Stimulated activated CD8-positive, alpha-beta memory T cell treated with anti-CD3 and anti-CD28 coated beads, Interleukin-4, amount 100 ng/mL, for 24 hours (primary cell): ENCODE data around the gene SCUBE2.
A peak's percentile ranks its signal among the peaks of the same experiment; 100 is the strongest.
"Not testable (repeated sequence)": the region's sequence is repeated elsewhere in the genome, so short reads cannot be mapped to it uniquely, and the experiment has no call there.

ENCODE experiments used
- DNase-seq: peaks from one replicate; pipeline ENCODE4 v3.0.0-alpha.2; 2020; ENCODE audit warnings: low read depth

SCUBE2 gene

DNA sequence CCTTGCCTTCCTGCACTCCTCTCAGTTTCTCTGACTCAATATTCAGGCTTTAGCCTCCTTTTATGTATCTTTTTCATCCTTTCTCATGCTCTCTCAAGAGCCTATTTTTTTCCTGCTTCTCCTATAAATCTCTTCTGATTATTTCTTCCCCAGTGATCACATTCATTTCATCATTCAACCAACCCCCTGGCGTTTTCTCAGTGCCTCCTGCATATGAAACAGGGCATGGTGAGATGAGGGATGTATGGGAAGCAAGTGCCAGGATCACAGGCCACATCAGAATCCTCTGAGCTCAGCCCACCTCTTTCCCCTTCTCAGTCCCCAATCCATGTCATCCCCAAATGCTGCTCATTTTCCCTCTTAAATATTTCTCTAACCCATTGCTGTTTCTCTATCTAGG is 48.9 kb downstream of the SCUBE2 start:
- DNase-seq = no peak

DNA sequence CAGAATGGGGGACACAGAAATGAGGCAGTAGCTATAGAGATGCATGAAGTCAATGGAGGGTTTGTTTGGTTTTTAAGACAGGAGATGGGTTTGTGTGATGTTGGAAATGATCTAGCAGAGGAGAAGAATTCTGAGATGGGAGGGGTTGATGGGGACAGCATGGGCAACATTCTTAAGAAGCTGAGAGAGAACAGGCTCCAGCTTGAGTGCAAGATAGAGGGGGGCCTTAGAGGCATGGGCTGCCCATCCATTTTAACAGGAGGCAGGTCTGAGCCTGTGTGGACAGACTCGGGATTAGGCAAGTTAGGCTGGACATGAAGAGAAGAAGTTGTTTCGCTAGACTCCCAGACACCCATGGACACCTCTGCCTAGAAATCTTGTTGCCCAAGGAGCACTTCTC is 49.7 kb downstream of the SCUBE2 start:
- DNase-seq = no peak

DNA sequence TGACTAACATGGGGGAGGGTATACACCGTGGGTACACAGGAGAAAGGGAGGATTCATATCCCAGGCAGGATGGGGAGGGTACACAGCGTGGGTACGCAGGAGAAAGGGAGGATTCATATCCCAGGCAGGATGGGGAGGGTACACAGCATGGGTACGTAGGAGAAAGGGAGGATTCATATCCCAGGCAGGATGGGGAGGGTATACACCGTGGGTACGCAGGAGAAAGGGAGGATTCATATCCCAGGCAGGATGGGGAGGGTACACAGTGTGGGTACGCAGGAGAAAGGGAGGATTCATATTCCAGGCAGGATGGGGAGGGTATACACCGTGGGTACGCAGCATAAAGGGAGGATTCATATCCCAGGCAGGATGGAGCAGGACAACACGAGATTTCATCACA is 51.0 kb downstream of the SCUBE2 start:
- DNase-seq = no peak

DNA sequence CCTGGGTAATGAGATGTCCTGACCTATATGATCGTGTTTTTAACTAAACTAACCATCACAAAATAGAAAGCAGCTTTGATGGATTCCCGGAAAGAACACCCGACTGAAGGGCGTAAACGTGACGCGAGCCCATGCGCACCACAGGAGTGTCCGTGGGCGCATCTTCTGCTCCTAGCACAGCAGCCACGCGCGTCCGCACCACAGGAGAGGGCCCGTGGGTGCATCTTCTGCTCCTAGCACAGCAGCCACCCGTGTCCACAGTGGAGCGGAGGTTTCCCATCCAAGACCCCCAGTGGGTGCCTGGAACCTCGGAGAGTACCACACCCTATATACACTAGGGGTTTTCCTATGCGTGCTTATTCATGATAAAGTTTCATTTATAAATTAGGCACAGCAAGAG is 51.5 kb downstream of the SCUBE2 start:
- no peak for DNase-seq

DNA sequence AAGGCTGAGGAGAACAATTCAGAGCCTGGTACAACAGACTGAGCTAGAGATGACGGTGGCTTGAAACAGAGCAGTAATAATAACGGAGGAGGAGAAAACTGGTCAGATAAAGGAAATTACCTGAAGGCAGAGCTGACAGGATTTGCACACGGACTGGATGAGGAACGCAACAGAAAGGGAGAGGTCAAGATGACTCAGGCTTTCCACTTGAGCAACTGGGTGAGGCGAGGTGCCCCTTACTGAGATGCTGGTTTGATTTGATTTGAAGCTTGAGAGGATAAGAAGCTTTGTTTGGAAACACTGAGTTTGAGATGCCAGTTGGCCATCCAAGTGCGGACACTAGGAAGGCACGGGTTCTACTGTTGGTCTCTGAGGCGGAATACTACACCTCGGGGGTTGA is 52.2 kb downstream of the SCUBE2 start:
- DNase-seq = no peak

DNA sequence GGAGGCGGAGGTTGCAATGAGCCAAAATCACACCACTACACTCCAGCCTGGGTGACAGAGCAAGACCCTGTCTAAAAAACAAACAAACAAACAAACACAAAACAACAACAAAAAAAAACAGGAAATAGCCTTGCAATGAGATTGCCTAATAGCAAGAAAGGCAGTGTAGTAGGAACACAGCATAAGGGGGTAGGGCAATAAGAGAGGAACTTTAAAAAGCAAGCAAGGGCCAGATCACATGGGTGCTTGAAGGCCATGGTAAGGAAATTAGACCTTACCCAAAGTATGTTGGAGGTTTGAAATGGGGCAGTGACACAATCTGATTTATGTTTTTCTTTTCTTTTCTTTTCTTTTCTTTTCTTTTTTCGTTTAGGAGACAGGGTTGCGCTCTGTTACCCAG is 52.9 kb downstream of the SCUBE2 start:
- DNase-seq = no peak

DNA sequence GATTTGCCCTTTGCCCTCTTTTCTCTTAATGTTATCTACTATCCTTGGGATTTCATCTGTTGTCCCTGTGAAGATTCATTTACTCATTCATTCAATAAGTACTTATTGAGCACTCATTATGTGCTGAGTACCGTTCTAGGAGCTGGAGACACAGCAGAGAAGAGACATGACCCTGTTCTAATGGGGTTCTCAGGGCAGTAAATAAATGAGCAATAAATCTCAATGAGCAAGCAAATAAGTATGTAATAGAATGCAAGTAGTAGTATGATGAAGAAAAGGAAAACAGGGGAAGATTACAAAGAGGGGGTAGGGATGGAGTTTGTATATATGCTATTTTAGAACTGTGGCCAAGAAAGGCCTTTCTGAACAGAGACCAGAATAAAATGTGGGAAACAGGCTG is 53.4 kb downstream of the SCUBE2 start:
- DNase-seq = no peak

DNA sequence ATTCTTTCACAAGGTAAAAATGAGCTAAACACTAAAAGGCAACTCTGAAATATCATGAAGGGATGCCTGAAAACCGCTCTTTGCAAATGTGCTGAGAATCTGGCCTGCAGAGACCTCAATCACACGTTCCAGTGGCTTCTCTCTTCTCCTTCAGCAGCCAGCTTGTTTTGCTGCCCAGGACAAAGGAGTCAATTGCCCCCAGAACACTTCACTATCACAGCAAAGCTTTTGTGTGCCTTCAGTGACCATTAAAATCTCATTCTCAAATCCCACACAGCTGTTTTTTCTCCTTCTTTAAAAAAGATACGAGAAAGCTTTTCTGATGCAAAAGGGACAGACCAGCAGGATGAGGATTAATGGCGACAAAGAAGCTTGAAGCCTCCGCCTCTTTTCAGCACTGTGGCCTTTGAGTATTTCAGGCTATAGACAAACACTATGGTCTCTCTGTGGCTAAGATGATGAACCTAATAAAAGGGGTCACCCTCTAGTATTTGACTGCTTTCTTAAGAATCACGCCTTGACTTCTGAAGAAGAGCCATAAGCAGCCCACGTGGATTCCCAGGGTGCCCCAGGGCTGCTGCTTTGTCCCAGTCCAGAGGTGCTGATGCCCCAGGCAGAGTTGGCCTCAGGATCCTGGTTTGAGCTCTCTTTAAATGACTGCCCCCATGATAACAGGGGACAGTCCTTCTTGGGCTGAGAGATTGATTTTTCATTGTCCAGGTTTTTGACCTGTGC is 54.2 kb downstream of the SCUBE2 start:
- no peak for DNase-seq

DNA sequence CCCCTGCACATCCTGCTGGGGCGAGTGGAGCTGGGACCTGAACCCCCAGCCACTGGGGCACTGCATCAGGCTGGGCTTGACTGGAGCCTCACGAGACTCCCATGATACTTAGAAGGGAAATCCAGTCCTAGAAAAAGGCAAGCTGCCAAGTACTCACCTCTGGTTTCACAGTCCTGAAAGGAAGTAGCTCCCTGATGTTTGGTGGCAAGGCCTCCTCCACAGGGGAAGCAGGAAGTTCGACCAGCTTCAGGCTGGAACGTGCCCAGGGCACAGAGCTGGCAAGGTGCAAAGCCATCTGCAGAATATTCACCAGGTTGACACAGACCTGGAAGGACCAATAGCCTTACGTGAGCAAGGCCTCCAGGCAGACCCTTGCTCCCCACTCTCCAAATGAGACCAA is 60.8 kb downstream of the SCUBE2 start:
- no peak for DNase-seq

DNA sequence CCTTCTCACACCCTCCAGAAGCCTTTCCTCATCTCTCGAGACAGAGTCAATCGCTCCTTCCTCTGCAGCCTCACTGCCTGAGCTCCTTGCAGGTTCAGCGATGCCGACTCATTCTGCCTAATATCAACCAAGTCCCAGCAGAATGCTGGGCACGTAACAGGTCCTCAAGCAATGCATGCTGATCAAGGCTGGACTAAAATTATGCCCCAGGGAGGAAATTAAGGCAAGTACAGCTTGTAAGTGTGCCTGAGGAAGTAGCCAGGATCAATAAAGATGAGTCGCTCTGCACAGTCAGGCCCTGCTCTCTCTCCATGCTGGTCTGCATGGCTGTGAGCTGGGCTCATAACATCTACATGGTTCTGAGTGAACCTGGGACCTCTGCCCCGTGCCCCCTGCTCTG is 62.0 kb downstream of the SCUBE2 start:
- DNase-seq = no peak

DNA sequence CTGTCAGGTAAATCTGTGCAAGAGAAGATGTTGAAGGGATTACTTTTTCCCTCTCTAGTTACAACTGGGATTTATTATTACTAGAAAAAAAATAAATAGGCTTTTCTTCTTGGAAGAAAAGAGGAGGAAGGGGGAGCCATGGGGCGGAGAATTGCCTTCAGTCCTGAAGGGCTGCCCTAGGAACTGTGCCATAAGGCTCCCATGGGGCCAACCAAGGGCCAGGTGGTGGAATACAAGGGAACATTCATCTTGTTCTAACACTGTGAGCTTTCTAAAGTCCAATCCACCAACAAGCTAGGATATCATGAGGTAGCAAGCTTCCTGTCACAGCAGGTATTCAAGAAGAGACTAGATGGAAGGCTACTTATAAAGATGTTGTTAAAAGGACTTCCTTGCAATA is 62.8 kb downstream of the SCUBE2 start:
- no peak for DNase-seq

DNA sequence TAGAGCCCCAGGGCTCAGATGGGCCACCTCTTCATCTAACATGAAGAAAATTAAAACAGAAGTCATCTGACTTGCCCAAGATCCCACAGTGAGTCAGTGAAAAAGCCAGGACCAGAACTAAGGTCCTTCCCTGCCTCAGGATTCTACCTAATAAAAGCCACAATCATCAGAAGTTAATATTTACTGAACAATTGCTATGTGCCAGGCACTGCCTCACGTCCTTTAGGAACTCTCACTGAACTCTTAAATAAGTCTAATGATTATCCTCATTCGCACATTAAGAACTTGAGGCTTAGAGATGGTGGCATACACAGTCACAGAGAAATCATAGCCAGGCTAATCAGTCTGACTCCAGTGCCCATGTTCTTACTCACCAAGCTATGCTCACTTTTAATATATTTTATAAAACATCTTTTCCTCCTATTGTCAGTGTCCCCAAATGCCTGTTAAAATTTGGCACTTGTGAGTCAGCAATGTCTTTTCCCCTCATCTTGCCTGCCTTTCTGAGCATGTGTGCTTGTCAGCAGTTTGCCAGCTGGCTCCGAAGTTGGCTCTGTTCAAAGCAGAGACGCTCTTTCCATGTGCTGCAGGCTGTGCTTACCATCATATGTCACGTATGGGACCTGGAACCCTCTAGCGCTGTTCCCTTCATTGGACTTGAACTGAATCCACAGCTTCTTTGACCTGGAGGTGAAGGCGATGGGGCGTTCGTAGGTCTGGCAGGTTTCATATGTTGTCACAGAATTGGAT is 66.1 kb downstream of the SCUBE2 start:
- DNase-seq = no peak

DNA sequence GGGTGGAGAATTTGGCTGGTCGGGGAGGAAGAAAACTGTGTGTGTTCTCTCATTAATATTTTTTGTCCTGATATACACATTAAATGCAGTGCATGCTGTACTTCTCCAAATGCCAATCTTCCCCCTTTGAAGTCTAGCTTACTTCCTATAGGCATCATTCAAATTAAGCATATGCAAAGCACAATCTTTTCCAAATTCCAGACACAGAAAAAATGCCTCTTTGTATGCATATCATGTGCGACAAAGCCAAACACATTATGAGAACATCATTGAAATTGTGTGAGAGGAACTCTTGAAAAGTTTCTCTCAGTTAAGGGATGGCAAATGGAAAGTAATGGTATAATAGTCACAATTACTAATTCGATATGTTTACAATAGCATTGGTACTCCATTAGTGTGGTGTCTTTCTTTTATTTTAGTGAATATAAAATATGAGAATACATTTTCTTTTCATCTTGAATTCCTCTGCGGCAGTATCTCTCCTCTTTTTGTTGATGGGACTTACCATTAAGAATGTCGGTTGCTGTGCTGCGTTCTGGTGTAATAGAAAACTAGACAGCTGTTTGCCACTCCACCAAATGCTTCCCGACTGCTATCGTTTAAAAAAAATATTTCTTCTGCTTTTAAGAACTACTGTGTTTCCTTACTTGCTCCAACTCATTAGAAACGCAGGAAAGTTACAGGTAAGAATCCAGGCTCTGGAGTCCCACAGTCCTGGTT is 68.3 kb downstream of the SCUBE2 start:
- DNase-seq = no peak

DNA sequence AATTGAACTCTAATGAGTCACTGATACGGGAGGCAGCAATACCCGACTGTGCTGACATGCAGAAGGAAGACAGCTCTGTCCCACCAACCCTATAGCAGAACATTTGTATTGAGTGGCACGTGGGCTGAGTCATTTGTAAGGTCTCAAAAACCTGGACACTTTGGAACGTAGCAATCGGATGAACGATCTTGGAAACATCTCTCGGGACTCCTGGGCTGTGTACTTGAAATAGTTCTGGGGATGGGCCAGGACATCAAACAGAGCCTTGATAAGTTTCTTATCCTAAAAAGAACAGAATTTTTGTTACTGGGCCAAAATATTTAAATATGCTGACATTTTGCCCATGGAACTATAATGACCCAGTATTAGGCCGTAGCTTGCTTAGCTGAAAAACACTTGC is 70.5 kb downstream of the SCUBE2 start:
- DNase-seq = no peak

DNA sequence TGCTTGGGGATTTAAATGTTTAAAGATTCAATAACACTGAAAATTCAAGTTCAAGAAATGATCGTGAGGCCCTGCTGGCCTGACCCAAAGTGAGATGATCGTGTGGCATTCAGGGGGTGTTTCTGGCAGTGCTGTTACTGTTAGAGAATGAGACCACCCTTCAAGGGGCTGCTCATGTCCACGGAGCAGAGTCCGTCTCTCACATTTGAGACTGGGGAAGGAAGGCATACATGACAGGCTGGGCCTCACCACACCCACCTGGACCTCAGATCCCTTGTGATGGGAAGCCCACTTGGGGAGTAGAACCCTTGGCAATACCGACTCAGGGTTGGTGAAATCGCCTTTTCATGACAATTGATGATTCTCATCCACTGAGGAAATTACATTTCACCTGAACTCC is 71.5 kb downstream of the SCUBE2 start:
- no peak for DNase-seq

DNA sequence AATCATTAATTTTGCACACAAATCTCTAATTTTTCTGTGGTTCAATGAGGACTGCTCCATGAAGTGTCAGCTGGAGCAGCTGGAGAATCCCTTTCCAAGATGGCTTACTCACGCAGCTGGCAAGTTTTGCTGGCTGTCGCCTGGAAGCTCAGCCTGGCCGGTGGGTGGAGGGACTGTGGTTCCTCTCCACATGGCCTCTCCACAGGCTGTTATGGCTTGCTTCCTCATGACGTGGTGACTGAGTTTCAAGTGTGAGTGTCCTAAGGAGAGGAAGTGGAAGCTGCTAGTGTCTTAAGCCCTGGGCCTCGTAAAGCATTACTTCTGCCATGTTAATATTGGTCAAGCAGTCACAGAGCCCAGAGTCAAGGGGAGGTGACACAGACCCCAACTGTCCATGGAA is 73.6 kb downstream of the SCUBE2 start:
- no peak for DNase-seq

DNA sequence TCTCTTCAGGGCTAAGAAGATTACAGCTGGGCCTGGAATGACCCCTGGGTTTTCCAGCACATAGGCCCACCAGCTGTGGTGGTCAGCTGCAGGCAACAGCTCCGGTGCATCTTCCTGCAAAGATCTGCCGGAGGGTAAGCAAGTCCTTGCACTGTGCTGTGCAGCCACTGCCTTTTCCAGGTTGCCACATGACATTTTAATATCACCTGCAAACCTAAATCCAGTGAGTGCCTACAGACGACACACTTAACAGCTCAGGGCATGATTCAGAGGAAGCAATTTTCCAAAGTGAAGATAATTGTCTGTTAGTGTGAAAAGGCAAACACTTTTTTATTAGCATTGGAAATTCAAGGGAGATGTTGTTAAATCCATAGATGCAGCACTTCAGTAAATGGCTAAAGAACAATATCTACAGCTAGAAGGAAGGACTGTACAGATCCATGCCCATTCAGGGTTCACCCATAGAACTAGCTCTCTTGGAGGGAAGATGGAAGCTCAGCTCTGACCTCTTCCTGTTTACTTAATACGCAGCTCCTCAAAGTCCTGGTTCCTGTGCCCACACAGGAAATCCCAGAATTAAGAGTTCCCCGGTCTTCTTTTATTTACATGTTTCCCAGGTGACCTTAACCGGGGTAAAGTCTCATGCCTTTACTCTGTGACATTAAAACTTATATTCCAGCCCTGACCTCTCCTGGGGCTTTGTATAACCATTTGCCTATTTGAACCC is 74.3 kb downstream of the SCUBE2 start:
- no peak for DNase-seq

DNA sequence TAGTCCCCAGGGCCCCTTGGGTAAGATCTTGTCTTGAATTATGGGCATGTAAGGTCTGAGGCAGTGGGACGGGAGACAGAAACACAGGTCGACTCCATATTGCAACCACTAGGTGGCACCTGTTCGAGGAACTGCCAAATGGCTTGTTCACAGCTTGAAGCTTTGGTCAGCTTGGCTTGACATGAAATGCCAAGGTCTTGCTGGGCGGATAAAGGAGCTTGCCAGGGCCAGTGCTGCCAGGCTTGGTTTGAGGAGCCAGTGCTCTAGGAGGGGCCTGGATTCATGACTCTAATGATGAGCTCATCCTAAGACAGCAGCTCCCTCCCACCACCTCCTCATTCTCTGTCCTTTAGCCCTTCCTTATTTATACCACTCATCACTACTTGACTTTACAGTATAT is 75.7 kb downstream of the SCUBE2 start:
- peak; percentile 20 for DNase-seq

DNA sequence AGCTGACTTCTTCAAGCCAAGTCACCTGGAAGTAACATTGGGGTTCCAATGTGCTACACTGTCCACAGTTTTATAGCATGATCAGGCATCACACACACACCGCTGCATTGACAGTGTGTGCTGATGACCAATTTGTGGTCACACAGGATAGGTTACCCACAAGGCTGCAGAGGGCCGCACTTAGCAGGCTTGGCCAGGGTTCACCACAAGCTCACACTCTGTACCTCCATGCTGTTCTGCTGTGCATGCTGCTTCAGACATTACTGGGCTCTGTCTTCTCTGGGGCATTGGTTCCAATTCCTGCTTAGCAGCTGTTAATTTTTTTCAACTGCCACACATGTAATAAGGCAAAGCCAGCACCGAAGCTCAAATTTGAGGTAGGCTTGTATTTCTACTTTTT is 76.6 kb downstream of the SCUBE2 start:
- no peak for DNase-seq

DNA sequence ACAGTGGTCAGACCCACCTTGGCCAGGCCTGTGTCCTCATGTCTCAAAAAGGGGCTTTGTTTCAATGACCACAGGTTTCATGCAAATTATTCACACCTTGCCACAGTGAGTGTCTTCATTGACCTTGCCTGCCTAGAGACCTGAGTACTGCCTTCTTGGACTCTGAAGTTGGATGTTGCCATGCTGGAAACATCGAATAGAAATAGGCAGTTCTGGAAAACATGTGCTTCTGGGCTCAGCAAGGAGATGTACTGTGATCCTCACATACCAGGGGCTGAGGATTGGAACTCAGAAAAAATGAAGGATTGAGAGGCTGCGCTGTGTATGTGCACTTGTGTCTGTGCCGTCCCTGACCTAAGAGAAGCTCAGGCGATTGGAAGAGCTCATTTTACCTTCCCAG is 78.0 kb downstream of the SCUBE2 start:
- no peak for DNase-seq

DNA sequence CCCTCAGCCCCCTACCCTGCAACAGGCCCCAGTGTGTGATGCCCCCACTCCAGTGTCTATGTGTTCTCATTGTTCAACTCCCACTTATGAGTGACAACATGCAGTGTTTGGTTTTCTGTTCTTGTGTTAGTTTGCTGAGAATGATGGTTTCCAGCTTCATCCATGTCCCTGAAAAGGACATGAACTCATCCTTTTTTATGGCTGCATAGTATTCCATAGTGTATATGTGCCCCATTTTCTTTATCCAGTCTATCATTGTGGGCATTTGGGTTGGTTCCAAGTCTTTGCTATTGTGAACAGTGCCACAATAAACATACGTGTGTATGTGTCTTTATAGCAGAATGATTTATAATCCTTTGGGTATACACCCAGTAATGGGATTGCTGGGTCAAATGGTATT is 81.9 kb downstream of the SCUBE2 start:
- not testable (repeated sequence) for DNase-seq

DNA sequence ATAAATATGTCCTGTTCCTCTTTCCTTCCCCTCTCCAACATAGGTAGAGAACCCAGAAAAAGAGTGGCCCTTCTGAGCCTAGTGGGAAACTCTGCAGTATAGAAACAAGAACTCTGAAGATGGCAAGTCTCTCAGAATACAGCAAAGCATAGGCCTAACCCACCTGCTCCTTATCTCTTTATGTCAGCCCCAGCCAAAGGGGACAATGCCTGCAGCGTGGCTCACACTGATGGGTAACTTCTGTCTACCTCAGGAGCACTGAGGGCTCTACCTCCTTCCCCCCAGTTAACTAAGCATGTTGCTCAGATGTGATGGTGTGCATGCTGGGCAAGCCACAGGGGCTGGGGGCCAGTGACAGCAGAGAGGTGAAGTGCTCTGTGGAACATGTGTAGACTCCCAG is 82.7 kb downstream of the SCUBE2 start:
- DNase-seq = no peak
